GM23248 (cell line): Measurements from ENCODE around the gene RASSF8. TPM values are rescaled to one million over a fixed set of nuclear protein-coding genes. Genes with fewer than 3 reads are reported as not detected.

ENCODE experiments used
- DNase-seq: peaks from one replicate; pipeline ENCODE4 v3.0.0-alpha.2; 2015
- H2AFZ ChIP-seq: fragments of 200-600 bp; sonication (generic); 2 replicates; pipeline ENCODE4 v1.6.1; 2016; ENCODE audit warnings: antibody characterized with exemption
- H3F3A ChIP-seq: fragments of 200-600 bp; sonication (generic); 2 replicates; pipeline ENCODE4 v1.6.1; 2016; ENCODE audit warnings: mild to moderate bottlenecking, antibody characterized with exemption, mixed run types; ENCODE audit not compliant: insufficient read depth
- H3K27ac ChIP-seq: fragments of 200-600 bp; sonication (generic); 2 replicates; pipeline ENCODE4 v1.5.1; 2016; ENCODE audit warnings: mild to moderate bottlenecking
- H3K27me3 ChIP-seq: fragments of 200-600 bp; sonication (generic); replicated peaks from 2 replicates; pipeline ENCODE4 v1.6.1; 2016; ENCODE audit warnings: mild to moderate bottlenecking; ENCODE audit not compliant: insufficient read depth
- H3K36me3 ChIP-seq: fragments of 200-600 bp; sonication (generic); 2 replicates; pipeline ENCODE4 v1.6.1; 2016; ENCODE audit warnings: low read depth, mild to moderate bottlenecking
- H3K4me1 ChIP-seq: fragments of 200-600 bp; sonication (generic); 2 replicates; pipeline ENCODE4 v1.6.1; 2016; ENCODE audit warnings: mild to moderate bottlenecking; ENCODE audit not compliant: insufficient read depth
- H3K4me2 ChIP-seq: fragments of 200-600 bp; sonication (generic); one replicate; pipeline ENCODE4 v1.6.1; 2016; ENCODE audit warnings: mild to moderate bottlenecking; ENCODE audit not compliant: unreplicated experiment
- H3K4me3 ChIP-seq: fragments of 200-600 bp; sonication (generic); 2 replicates; pipeline ENCODE4 v1.5.1; 2016; ENCODE audit warnings: mild to moderate bottlenecking
- H3K79me2 ChIP-seq: fragments of 200-600 bp; sonication (generic); 2 replicates; pipeline ENCODE4 v1.6.1; 2016; ENCODE audit warnings: mild to moderate bottlenecking; ENCODE audit not compliant: insufficient read depth
- H3K9ac ChIP-seq: fragments of 200-600 bp; sonication (generic); 2 replicates; pipeline ENCODE4 v1.6.1; 2016; ENCODE audit warnings: mild to moderate bottlenecking
- H3K9me2 ChIP-seq: fragments of 200-600 bp; sonication (generic); 2 replicates; pipeline ENCODE4 v1.6.1; 2016; ENCODE audit warnings: mixed run types, mild to moderate bottlenecking, moderate library complexity; ENCODE audit not compliant: insufficient read depth
- H3K9me3 ChIP-seq: fragments of 200-600 bp; sonication (generic); one replicate; pipeline ENCODE4 v1.6.1; 2017; ENCODE audit warnings: low read depth
- H4K20me1 ChIP-seq: fragments of 200-600 bp; sonication (generic); 2 replicates; pipeline ENCODE4 v1.6.0; 2016; ENCODE audit not compliant: insufficient read depth
- EZH2 ChIP-seq: fragments of 200-600 bp; sonication (generic); IDR thresholded peaks from 2 replicates; pipeline ENCODE4 v1.6.1; 2018; ENCODE audit warnings: antibody characterized with exemption, mild to moderate bottlenecking; ENCODE audit not compliant: insufficient read depth, poor library complexity, severe bottlenecking
- EZH2phosphoT487 ChIP-seq: fragments of 200-600 bp; sonication (generic); IDR thresholded peaks from 2 replicates; pipeline ENCODE4 v1.6.1; 2018; ENCODE audit warnings: antibody characterized with exemption, moderate library complexity, mild to moderate bottlenecking, low read depth; ENCODE audit not compliant: insufficient read depth
- WGBS, 2 experiments: methylation state at CpG; one replicate each; pipeline ENCODE4 v1.1.6; 2015 to 2017; ENCODE audit warnings: low lambda C conversion rate in 2 of 2, low coverage in 1 of 2; ENCODE audit errors: missing lambda C conversion rate in 2 of 2; 5-methylcytosine and 5-hydroxymethylcytosine counted together
- in situ Hi-C: fragments of 300-500 bp; cut with MboI; formaldehyde crosslinking; loops from 2 replicates; pipeline ENCODE4 v1.15.0; 2020
- polyA plus RNA-seq: library from polyadenylated mRNA; unstranded; fragments of >200 nt; fragmentation: Nextera tagmentation; extraction: Ambion mirVana; gene quantifications from 2 replicates; pipeline ENCODE4 v1.2.1, GENCODE V29; 2016
- total RNA-seq: library from RNA; depleted of rRNA; stranded (reverse); fragments of >200 nt; shearing (Covaris generic); gene quantifications from 2 replicates; pipeline ENCODE4 v1.2.3, GENCODE V29; 2014

The RASSF8 gene
- total and polyA plus RNA-seq, 2 experiments from 2014 or later = 11.2 to 80.1 TPM

GRCh38 chr12:25970916-25971653 lies 12.6 kb downstream of the RASSF8 start:
- H4K20me1 ChIP-seq = peaks cover 8% of the 10 kb centered on the region; the same call in 1 of the 2 replicates
- no peak for TF ChIP-seq EZH2phosphoT487
- 0 out of 2 replicates have a peak overlapping the region, but pooled peaks have one; percentile 14 for H3K4me3 ChIP-seq
- peak overlapping the region; percentile 4; the same call in 1 of the 2 replicates for H3K9ac ChIP-seq
- in situ Hi-C loops = no loop called here
- no peaks in the 10 kb centered on the region for H3K27me3 ChIP-seq
- no peaks in the 10 kb centered on the region for H3K9me2 ChIP-seq
- WGBS, 2 experiments = 25 to 27% methylated on average over 5 of the region's 5 CpGs
- peaks cover 100% of the 10 kb centered on the region for H3K79me2 ChIP-seq
- H3K36me3 ChIP-seq = no peaks in the 10 kb centered on the region
- peaks cover 35% of the 10 kb centered on the region for H3F3A ChIP-seq
- peak overlapping the region; percentile 69 for H3K4me2 ChIP-seq
- peak; percentile 60 for DNase-seq
- no peaks in the 10 kb centered on the region for H3K9me3 ChIP-seq
- peaks cover 75% of the 10 kb centered on the region for H3K4me1 ChIP-seq
- no peak overlapping the region for H2AFZ ChIP-seq
- peak overlapping the region; percentile 91 for H3K27ac ChIP-seq

GRCh38 chr12:25971654-25972041 lies 13.2 kb downstream of the RASSF8 start:
- Histone ChIP-seq H3K79me2 (peaks cover 100% of the 10 kb centered on the region), H3K4me3 (0 out of 2 replicates have a peak overlapping the region, but pooled peaks have one; percentile 14), H3K9ac (peak overlapping the region; percentile 4; the same call in 1 of the 2 replicates), H3K9me3 (no peaks in the 10 kb centered on the region), H3K4me2 (peak overlapping the region; percentile 69), H3K9me2 (no peaks in the 10 kb centered on the region), H3K27ac (peak overlapping the region; percentile 91), H3F3A (peaks cover 41% of the 10 kb centered on the region), H3K4me1 (peaks cover 78% of the 10 kb centered on the region), H4K20me1 (peaks cover 9% of the 10 kb centered on the region; the same call in 1 of the 2 replicates), H3K27me3 (no peaks in the 10 kb centered on the region), H2AFZ (no peak overlapping the region), H3K36me3 (no peaks in the 10 kb centered on the region)
- 11 to 16% methylated on average over 2 of the region's 2 CpGs for WGBS, 2 experiments
- in situ Hi-C loops = no loop called here
- no peak for DNase-seq
- no peak for TF ChIP-seq EZH2phosphoT487
- no peak for TF ChIP-seq EZH2

GRCh38 chr12:25972783-25973182 lies 14.3 kb downstream of the RASSF8 start:
- Histone ChIP-seq H3F3A (peaks cover 52% of the 10 kb centered on the region), H3K9me3 (no peaks in the 10 kb centered on the region), H3K4me1 (peaks cover 84% of the 10 kb centered on the region), H3K9me2 (no peaks in the 10 kb centered on the region), H3K4me2 (peak overlapping the region; percentile 36), H3K36me3 (no peaks in the 10 kb centered on the region), H3K4me3 (0 out of 2 replicates have a peak overlapping the region, but pooled peaks have one; percentile 8), H3K9ac (peak overlapping the region; percentile 51), H3K79me2 (peaks cover 100% of the 10 kb centered on the region), H4K20me1 (peaks cover 7% of the 10 kb centered on the region; the same call in 1 of the 2 replicates), H3K27ac (peak overlapping the region; percentile 91), H3K27me3 (no peaks in the 10 kb centered on the region), H2AFZ (no peak overlapping the region)
- peak; percentile 86 for DNase-seq
- WGBS, 2 experiments = 33 to 41% methylated on average over 2 of the region's 2 CpGs
- in situ Hi-C loops = no loop called here
- TF ChIP-seq EZH2phosphoT487 = no peak
- TF ChIP-seq EZH2 = no peak

GRCh38 chr12:25975179-25975578 lies 16.7 kb downstream of the RASSF8 start:
- TF ChIP-seq EZH2 = no peak
- no peak for TF ChIP-seq EZH2phosphoT487
- Histone ChIP-seq H4K20me1 (peaks cover 7% of the 10 kb centered on the region; the same call in 1 of the 2 replicates), H3K4me2 (no peak overlapping the region), H3K9me2 (no peaks in the 10 kb centered on the region), H3K4me1 (peaks cover 85% of the 10 kb centered on the region), H3K79me2 (peaks cover 100% of the 10 kb centered on the region), H3F3A (peaks cover 65% of the 10 kb centered on the region), H3K36me3 (no peaks in the 10 kb centered on the region), H3K9ac (no peak overlapping the region), H3K27ac (peak overlapping the region; percentile 91; the same call in 1 of the 2 replicates), H2AFZ (no peak overlapping the region), H3K9me3 (no peaks in the 10 kb centered on the region), H3K27me3 (no peaks in the 10 kb centered on the region), H3K4me3 (no peak overlapping the region)
- 98 to 99% methylated on average over 3 of the region's 3 CpGs for WGBS, 2 experiments
- in situ Hi-C loops = no loop called here
- no peak for DNase-seq
